Activated CD4-positive, alpha-beta T cell treated with anti-CD3 and anti-CD28 coated beads, Interleukin-10, Interleukin-2, amounts not matched to agents 100 ng/mL and 50 ng/mL, durations not matched to agents 16 hours and 8 hours (primary cell): ENCODE data around the gene KCNT2.

Experiments
- DNase-seq: peaks from one replicate; pipeline ENCODE4 v3.0.0-alpha.2; 2020

Gene KCNT2

DNA sequence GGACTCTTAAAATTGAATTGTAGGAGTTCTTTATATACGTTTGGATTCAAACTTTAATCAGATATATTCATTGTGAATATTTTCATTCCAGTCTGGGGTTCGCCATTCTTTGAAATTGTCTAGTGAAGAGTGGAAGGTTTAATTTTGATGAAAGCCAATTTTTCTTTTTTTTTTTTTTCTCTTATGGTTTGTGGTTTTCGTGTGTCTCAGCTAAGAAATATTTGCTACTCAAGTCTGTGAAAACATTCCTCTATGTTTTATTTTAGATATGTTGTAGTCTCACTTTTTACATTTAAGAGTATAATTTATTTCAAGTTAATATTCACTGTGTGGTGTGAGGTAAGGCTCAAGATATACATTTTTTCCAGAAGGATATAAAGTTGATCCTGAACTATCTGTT lies 220.5 kb downstream of the KCNT2 start:
- no peak for DNase-seq

- no peak for DNase-seq
These were observed 223.1 kb downstream of the KCNT2 start for GRCh38 chr1:196385109-196385508.

- DNase-seq = no peak
These were observed 225.9 kb downstream of the KCNT2 start for GRCh38 chr1:196382383-196382782.

DNA sequence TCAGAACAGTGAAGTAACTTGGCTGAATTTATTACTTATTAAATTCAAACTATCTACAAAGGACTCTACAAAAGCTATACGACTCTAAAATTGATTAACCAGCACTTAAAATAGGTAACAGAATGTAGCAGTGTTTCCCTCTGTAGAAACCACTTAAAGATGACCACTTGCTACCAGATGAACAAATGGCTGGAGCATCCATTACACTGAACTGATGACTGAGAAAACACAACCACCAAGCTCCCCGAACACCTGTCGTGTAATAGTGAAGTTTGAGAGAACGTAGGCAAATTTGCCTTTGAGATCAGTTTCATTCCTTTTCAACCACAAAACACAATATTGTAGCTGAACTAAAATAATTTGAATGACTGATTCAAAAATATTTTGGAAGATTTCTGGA lies 226.7 kb downstream of the KCNT2 start:
- DNase-seq = no peak

GRCh38 chr1:196380316-196380715 lies 227.9 kb downstream of the KCNT2 start:
- no peak for DNase-seq

- DNase-seq = no peak
These were observed 230.4 kb downstream of the KCNT2 start for GRCh38 chr1:196377811-196378210.

DNA sequence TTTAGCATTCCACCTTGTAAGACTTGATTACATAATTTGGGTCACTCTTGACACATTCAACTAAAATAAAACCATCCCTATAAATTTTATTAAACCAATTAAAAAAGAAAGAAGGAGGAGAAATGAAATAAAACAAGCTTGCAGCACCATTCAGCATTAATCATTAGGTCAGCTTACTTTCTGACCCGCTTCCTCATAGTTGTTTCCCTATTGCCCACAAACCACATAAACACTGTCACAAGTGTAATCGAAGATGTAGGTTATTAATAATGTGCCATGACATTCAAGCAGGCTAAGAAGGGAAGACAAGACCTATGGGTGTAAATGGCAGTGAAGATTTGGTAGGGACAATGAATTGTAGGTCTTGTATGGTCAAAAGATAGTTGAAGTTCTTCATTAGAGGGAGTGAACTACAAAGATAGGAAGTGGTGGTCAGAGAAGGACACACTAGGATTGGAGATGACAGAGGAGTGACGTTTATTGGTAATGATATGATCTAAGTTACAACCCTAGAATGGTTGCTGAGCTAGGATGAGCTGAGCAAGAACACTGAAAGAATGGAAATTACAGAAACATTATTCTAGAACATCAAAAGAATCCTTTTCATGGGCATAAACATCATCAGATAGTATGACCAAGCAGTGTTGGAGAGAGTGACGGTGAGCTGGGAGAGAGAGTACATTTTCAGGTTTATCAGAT lies 231.5 kb downstream of the KCNT2 start:
- no peak for DNase-seq

DNA sequence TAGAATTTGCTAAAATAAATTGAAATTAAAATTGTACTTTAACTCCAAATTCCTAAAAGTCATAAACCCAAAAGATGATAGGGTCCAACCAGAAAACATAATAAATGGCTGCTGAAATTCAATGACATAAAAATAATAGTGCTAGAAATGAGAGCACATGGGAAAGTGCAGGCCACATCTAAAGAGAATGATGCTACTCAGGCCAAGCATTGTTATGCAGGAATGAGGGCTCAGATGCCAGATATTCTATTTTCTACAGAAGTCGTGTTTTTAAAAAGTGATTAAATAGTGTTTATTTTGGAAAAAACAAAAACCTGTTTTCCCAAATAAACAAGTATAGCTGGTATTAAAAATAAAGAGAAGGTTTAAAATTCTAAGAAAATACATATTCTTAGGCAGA lies 234.4 kb downstream of the KCNT2 start:
- DNase-seq = no peak

DNA sequence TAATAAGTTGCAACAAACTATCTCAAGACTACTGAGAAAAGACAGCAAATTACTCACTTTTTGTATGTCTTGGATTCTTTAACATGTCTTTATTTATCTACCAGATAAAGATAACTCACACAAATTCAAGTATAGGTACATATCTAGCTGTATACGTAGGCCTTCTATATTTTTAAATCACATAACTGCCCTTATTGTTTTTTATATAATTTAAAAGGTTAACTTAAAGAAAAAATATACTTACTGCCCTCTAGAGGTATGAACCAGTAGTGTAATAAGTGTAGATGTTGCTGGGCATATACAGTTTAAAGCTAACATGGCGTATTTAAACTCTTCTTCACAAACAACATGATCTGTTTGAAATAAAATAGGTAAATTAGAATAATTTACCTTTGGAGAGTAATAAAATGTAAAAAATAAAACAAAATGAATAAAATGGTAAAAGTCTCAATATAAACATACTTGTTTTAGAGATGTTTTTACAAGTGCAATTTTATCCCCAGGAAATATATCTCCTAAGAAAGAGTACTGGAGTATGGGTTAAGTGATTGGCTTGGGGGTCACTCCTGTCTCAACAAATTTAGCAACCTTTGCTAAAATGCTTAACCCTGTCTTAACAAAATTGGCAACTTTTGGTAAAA lies 235.2 kb downstream of the KCNT2 start:
- peak; percentile 33 for DNase-seq

DNA sequence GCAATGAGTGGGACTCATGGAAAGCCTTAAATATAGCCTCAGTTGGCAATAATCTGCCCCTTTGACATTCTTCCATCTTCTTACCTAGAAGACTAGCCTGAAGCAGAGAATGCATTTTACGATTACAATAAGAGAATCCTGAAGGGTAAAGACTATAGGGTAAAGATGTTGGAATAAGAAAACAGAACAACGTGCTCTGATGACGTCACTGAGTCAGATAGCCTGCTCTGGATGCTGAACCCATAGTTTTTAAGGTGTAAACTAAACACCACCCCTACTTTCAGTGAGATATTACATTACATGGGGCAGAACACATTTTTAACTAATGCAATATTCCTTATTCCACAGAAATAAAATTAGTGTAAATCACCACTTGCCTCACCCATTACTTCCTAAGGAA lies 240.4 kb downstream of the KCNT2 start:
- no peak for DNase-seq

DNA sequence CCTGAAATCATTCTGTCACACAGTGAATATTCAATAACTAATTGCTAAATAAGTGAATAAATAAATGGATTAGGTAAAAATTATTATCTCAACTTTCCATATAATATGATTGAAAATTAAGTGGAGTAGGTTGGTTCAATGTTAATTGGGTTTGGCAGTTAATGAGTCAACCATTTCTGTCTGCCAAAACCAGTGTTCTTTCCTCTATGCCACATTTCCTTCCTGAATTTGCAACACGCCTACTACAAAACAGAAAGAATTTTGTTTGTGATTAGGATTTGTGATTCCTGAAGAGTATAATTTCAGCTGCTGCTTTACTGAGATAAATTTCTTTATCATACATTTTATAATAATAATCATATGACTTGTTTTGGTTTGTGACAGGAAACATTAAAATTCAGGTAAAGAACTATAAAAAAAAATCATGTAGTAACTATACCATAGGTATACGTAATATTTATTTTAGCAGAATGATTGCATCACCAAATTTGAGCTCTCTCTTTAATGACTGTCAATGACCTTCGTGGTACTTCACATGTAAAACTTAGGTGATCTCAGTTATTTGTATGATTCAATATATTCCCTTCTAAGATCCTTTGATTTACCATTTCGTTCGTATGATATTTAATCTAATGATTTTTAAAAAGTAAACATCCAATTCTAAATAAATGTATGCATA lies 241.3 kb downstream of the KCNT2 start:
- DNase-seq = no peak

- no peak for DNase-seq
These were observed 247.0 kb downstream of the KCNT2 start for GRCh38 chr1:196361112-196361714.

GRCh38 chr1:196357913-196358312 lies 250.3 kb downstream of the KCNT2 start:
- DNase-seq = no peak

GRCh38 chr1:196355206-196355786 lies 252.9 kb downstream of the KCNT2 start:
- peak; percentile 3 for DNase-seq

GRCh38 chr1:196344453-196344852 lies 263.8 kb downstream of the KCNT2 start:
- no peak for DNase-seq

DNA sequence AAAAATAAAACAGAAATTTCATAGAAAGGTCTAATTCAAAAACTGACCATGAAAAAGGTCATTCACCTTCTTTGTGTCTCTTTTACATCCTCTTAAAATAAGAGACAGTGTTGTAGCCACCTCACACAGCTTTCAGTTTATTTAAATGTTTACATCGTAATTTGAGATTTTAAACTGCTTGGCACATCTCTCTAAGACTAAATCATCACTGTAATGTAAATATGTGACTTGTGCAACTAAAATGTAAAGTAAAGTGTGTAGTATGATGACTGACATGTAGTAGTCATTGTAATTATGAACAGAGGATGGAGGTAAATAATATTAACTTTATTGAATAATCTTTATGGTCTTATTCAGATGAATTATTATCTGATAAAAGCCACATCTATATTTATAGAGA lies 283.9 kb downstream of the KCNT2 start:
- no peak for DNase-seq

DNA sequence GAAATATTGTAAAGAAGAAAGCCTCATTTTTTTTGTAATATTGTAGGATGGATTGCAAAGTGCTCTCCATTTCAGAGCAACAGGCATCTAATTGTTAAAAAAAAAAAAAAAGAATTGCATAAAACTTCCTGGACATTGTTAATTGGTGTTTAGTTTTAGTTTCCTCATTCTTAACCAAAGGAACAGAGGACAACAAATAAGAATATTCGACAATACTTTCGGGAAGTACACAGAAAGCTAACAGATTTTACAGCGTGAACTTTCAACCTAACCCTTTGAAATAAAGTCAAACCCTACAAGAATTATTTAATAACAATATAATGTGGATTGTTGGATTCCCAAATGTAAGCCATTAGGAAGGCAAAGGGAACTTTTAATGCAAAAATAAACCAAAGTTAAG lies 284.4 kb downstream of the KCNT2 start:
- no peak for DNase-seq

DNA sequence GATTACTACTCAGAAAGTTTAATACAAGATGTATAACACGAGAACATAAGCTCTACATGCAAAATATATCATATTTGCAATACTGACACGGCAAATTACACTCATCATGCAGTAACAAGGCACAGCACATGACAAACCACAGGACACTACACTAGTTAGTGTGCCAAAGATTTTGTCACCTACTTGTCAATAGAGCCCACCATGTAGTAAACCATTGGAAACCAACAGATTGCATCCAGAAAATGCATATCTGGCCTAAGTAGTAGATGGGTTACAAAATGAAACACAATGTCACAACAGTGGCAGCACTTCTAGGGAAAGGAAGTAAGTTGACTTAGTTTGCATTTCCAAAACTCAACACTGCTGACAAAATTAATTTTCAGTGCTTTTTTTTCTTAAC lies 288.9 kb downstream of the KCNT2 start:
- no peak for DNase-seq

GRCh38 chr1:196317535-196318522 lies 290.4 kb downstream of the KCNT2 start:
- peak; percentile 2 for DNase-seq

- DNase-seq = no peak
These were observed 295.5 kb downstream of the KCNT2 start for GRCh38 chr1:196312739-196313138.

DNA sequence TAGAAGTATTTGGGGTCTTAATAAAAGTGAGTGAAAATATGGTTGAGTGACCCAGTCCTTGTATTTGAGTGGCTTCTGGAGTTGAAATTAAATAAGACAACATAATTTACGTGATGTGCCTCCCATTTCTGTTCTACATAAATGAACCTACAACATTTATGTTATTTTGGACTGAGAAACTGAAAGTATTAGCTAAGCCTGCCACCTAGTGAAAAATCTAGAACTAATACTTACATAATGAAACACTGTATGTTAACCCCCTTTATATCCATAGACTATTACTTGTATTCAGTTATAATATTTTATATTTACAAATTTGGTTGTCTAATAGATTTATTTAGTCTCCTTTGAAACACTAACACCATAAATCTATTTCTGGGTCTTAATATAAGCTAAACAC lies 298.9 kb downstream of the KCNT2 start:
- DNase-seq = no peak

DNA sequence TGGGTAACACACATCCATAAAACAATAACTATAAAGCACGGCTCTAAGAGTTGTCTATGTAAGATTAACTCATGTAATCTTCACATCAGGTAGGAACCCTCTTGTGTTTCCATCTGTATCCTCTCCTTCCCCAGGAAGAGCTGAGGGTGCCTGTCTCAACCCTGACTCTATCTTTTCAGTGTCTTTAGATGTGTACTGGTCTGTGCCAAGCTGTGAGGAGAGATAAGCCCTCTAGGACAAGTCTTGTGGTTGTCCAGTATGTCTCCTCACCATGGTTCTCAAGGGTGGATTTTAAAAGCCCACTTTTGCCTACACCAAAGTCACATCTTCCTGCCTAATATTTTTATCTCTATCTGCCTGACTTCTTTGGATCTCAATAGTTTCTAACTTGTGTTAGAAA lies 300.1 kb downstream of the KCNT2 start:
- no peak for DNase-seq
